ENCODE results near the gene TIGD6. TPM values are rescaled to one million over a fixed set of nuclear protein-coding genes. Genes with fewer than 3 reads are reported as not detected.

TIGD6 gene
- total and polyA plus RNA-seq, 10 of the 15 experiments (the other 5 are each of a cell fraction or from before 2014, with no cell fraction given) = 0.84 to 4.1 (median 2.7) TPM

DNA sequence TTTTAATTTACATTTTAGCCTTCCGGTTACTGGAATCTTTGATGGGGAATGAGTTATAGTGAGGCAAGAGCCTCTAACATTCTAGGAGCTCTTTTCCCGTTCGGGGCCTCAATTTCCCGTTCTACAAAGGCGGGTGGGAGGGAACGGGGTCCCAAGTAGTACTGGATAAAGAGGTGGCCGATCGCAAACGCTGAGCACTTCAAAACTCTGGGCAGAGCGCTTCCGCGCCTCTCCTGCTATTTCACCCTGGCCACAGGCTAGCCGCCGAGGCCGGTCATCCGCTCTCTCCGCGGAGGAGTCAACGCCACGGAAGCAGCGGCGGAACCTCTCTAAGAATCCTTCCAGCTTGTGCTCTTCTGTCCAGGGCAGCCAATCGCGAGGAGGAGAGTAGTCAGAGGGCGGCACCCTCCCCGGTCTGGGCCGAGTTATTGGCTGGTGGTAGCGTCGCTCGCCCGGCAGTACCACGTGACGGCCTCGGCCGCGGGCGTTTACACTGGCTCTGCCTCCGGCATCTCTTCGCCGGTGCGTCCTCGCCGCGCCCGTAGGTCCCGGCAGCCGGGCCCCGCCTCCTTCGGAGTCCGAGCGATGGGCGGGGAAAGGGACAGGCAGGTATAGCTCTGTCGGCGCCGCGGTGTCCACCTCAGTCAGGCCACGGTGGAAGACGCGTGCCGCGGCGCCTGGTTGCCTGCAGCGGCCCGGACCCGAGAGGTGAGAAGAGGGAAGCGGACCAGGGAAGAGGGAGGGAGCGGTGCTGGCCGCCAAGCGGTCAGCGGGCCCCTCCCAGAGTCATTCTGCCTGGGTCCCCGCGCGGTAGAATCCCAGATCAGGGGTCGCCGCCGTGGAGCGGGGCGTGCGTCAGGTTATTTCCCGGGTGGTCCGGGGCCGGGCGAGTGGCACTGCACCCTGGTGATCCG is 39.9 kb downstream of the TIGD6 start, which contains the start of gene SLC26A2 (continued):
- TF ChIP-seq, protein P1, sequence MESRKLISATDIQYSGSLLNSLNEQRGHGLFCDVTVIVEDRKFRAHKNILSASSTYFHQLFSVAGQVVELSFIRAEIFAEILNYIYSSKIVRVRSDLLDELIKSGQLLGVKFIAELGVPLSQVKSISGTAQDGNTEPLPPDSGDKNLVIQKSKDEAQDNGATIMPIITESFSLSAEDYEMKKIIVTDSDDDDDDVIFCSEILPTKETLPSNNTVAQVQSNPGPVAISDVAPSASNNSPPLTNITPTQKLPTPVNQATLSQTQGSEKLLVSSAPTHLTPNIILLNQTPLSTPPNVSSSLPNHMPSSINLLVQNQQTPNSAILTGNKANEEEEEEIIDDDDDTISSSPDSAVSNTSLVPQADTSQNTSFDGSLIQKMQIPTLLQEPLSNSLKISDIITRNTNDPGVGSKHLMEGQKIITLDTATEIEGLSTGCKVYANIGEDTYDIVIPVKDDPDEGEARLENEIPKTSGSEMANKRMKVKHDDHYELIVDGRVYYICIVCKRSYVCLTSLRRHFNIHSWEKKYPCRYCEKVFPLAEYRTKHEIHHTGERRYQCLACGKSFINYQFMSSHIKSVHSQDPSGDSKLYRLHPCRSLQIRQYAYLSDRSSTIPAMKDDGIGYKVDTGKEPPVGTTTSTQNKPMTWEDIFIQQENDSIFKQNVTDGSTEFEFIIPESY (IDR thresholded peaks at IDR 0.05) = no peak
- TF ChIP-seq FOS (IDR thresholded peaks at IDR 0.05; ENCODE audit: borderline replicate concordance, extremely low read depth, insufficient read length) (peak; percentile 93), RBBP5 (conservative IDR thresholded peaks at IDR 0.05) (no peak), POLR2AphosphoS5 (IDR thresholded peaks at IDR 0.05; ENCODE audit: low read length) (peak; percentile 95), ATF7 (IDR thresholded peaks at IDR 0.05; ENCODE audit: low read depth) (no peak), SUZ12 (IDR thresholded peaks at IDR 0.05; ENCODE audit: unreplicated experiment) (no peak), SRF (IDR thresholded peaks at IDR 0.05; ENCODE audit: low read depth in 2 of 2, low read length in 2 of 2) (0 out of 4 replicates have a peak, but pooled peaks of 1 of the 2 experiments have one; percentile 29), SP1 (IDR thresholded peaks at IDR 0.05; ENCODE audit: low read depth, low read length) (peak; percentile 98), TCF3 (IDR thresholded peaks at IDR 0.05; ENCODE audit: borderline replicate concordance, insufficient read depth, low read depth, low read length) (peak; percentile 63; the same call in 1 of the 2 replicates), RCOR1 (conservative IDR thresholded peaks at IDR 0.05; ENCODE audit: low read depth, low read length) (0 out of 2 replicates have a peak, but pooled peaks have one; percentile 85), CHD2 (IDR thresholded peaks at IDR 0.05; ENCODE audit: borderline replicate concordance, low read depth, low read length) (peak; percentile 96), RFX5 (IDR thresholded peaks at IDR 0.05; ENCODE audit: low read depth, low read length) (peak; percentile 55; the same call in 1 of the 2 replicates), ZNF207 (IDR thresholded peaks at IDR 0.05; ENCODE audit: borderline replicate concordance) (peak; percentile 65; the same call in 1 of the 2 replicates), LARP7 (IDR thresholded peaks at IDR 0.05) (peak; percentile 60; the same call in 1 of the 2 replicates), NR2F1 (conservative IDR thresholded peaks at IDR 0.05) (no peak)
- TF ChIP-seq, protein P2, sequence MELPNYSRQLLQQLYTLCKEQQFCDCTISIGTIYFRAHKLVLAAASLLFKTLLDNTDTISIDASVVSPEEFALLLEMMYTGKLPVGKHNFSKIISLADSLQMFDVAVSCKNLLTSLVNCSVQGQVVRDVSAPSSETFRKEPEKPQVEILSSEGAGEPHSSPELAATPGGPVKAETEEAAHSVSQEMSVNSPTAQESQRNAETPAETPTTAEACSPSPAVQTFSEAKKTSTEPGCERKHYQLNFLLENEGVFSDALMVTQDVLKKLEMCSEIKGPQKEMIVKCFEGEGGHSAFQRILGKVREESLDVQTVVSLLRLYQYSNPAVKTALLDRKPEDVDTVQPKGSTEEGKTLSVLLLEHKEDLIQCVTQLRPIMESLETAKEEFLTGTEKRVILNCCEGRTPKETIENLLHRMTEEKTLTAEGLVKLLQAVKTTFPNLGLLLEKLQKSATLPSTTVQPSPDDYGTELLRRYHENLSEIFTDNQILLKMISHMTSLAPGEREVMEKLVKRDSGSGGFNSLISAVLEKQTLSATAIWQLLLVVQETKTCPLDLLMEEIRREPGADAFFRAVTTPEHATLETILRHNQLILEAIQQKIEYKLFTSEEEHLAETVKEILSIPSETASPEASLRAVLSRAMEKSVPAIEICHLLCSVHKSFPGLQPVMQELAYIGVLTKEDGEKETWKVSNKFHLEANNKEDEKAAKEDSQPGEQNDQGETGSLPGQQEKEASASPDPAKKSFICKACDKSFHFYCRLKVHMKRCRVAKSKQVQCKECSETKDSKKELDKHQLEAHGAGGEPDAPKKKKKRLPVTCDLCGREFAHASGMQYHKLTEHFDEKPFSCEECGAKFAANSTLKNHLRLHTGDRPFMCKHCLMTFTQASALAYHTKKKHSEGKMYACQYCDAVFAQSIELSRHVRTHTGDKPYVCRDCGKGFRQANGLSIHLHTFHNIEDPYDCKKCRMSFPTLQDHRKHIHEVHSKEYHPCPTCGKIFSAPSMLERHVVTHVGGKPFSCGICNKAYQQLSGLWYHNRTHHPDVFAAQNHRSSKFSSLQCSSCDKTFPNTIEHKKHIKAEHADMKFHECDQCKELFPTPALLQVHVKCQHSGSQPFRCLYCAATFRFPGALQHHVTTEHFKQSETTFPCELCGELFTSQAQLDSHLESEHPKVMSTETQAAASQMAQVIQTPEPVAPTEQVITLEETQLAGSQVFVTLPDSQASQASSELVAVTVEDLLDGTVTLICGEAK (IDR thresholded peaks at IDR 0.05; ENCODE audit: borderline replicate concordance) = peak; percentile 68; the same call in 1 of the 2 replicates
- TF ChIP-seq, protein P3, sequence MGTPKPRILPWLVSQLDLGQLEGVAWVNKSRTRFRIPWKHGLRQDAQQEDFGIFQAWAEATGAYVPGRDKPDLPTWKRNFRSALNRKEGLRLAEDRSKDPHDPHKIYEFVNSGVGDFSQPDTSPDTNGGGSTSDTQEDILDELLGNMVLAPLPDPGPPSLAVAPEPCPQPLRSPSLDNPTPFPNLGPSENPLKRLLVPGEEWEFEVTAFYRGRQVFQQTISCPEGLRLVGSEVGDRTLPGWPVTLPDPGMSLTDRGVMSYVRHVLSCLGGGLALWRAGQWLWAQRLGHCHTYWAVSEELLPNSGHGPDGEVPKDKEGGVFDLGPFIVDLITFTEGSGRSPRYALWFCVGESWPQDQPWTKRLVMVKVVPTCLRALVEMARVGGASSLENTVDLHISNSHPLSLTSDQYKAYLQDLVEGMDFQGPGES (IDR thresholded peaks at IDR 0.05) = peak; percentile 95
- TF ChIP-seq, protein P4, sequence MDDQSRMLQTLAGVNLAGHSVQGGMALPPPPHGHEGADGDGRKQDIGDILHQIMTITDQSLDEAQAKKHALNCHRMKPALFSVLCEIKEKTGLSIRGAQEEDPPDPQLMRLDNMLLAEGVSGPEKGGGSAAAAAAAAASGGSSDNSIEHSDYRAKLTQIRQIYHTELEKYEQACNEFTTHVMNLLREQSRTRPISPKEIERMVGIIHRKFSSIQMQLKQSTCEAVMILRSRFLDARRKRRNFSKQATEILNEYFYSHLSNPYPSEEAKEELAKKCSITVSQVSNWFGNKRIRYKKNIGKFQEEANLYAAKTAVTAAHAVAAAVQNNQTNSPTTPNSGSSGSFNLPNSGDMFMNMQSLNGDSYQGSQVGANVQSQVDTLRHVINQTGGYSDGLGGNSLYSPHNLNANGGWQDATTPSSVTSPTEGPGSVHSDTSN (IDR thresholded peaks at IDR 0.05; ENCODE audit: insufficient replicate concordance, low read depth, low read length) = peak; percentile 99

Data from GM12878 (cell line).